IMR-90 (cell line): ENCODE data around the gene ROCK2. TPM values are rescaled to one million over a fixed set of nuclear protein-coding genes. Genes with fewer than 3 reads are reported as not detected.

Experiments
- ATAC-seq: fragments of 200-7000 bp; cut with Tn5 transposase; 2 replicates; pipeline ENCODE4 v1.9.1; 2020; ENCODE audit warnings: low read depth, mild to moderate bottlenecking, moderate library complexity
- BruUV-seq: library from RNA; stranded (reverse); fragments of 400-500 nt; replicated peaks from 2 replicates; lab custom pipeline; 2021; lab: Mats Ljungman, UMichigan
- CTCF ChIA-PET: fragments of 300-600 bp; formaldehyde crosslinking; extraction: SDS; loops from one replicate; lab custom pipeline; 2021; ENCODE audit warnings: antibody characterized with exemption; lab: Yijun Ruan, JAX
- POLR2A ChIA-PET: fragments of 300-600 bp; sonication (Branson Sonifier 250); formaldehyde crosslinking; loops from one replicate; lab custom pipeline; 2022; ENCODE audit warnings: antibody characterized with exemption; ENCODE audit not compliant: unreplicated experiment; lab: Charles Lee
- DNase-seq: peaks from one replicate; pipeline ENCODE4 v3.0.0; 2013
- H2AFZ ChIP-seq: replicated peaks from 2 replicates; pipeline ENCODE3; 2013; ENCODE audit warnings: low read length, mild to moderate bottlenecking; ENCODE audit not compliant: poor library complexity
- H2AK5ac ChIP-seq: 2 replicates; pipeline ENCODE4 v1.6.1; 2013; ENCODE audit warnings: low read depth, low read length, inconsistent platforms
- H2AK9ac ChIP-seq: replicated peaks from 2 replicates; pipeline ENCODE3; 2013; ENCODE audit warnings: mild to moderate bottlenecking, low read depth, low read length, moderate library complexity; ENCODE audit not compliant: poor library complexity
- H2BK120ac ChIP-seq: 2 replicates; pipeline ENCODE4 v1.6.1; 2013; ENCODE audit warnings: low read depth, low read length, inconsistent platforms
- H2BK15ac ChIP-seq: 3 replicates; pipeline ENCODE4 v1.6.1; 2013; ENCODE audit warnings: low read depth, low read length, inconsistent platforms
- H2BK20ac ChIP-seq: 2 replicates; pipeline ENCODE4 v1.6.1; 2013; ENCODE audit warnings: low read depth, mild to moderate bottlenecking, inconsistent platforms, low read length, moderate library complexity
- H2BK5ac ChIP-seq: 2 replicates; pipeline ENCODE4 v1.6.1; 2013; ENCODE audit warnings: mild to moderate bottlenecking, low read depth, low read length, inconsistent platforms; ENCODE audit not compliant: poor library complexity, severe bottlenecking
- H3K14ac ChIP-seq: replicated peaks from 2 replicates; pipeline ENCODE4 v1.6.1; 2013; ENCODE audit warnings: low read depth, low read length, inconsistent platforms
- H3K18ac ChIP-seq: 2 replicates; pipeline ENCODE4 v1.6.1; 2013; ENCODE audit warnings: low read depth, low read length, control low read depth
- H3K23ac ChIP-seq: 2 replicates; pipeline ENCODE4 v1.6.1; 2013; ENCODE audit warnings: low read depth, low read length, inconsistent platforms
- H3K27ac ChIP-seq: 2 replicates; pipeline ENCODE4 v1.5.1; 2013; ENCODE audit warnings: mild to moderate bottlenecking, control low read depth, low read length; ENCODE audit not compliant: insufficient read depth
- H3K27me3 ChIP-seq: 2 replicates; pipeline ENCODE4 v1.6.1; 2013; ENCODE audit warnings: low read length; ENCODE audit not compliant: control insufficient read depth, insufficient read depth
- H3K36me3 ChIP-seq: 2 replicates; pipeline ENCODE4 v1.6.1; 2013; ENCODE audit warnings: low read length, mixed read lengths; ENCODE audit not compliant: control insufficient read depth, insufficient read depth
- H3K4ac ChIP-seq: 2 replicates; pipeline ENCODE4 v1.6.1; 2013; ENCODE audit warnings: low read depth, low read length, inconsistent platforms
- H3K4me1 ChIP-seq: 2 replicates; pipeline ENCODE4 v1.6.1; 2013; ENCODE audit warnings: low read length, mixed read lengths; ENCODE audit not compliant: control insufficient read depth, insufficient read depth
- H3K4me2 ChIP-seq: 2 replicates; pipeline ENCODE4 v1.6.1; 2013; ENCODE audit warnings: low read depth, mild to moderate bottlenecking, control low read depth, low read length, moderate library complexity
- H3K4me3 ChIP-seq: 2 replicates; pipeline ENCODE4 v1.5.1; 2013; ENCODE audit warnings: low read depth, mild to moderate bottlenecking, control low read depth, low read length, moderate library complexity; ENCODE audit not compliant: insufficient read depth
- H3K56ac ChIP-seq: 2 replicates; pipeline ENCODE4 v1.6.1; 2013; ENCODE audit warnings: low read length, inconsistent platforms; ENCODE audit not compliant: insufficient read depth; ENCODE audit errors: extremely low read depth
- H3K79me1 ChIP-seq, 2 experiments: 2 replicates each; pipeline ENCODE4 v1.6.1; 2013; ENCODE audit warnings: low read length in 2 of 2, inconsistent platforms in 1 of 2, low read depth in 1 of 2
- H3K9ac ChIP-seq: 2 replicates; pipeline ENCODE4 v1.6.1; 2013; ENCODE audit warnings: low read depth, low read length, control low read depth
- H3K9me1 ChIP-seq: 2 replicates; pipeline ENCODE4 v1.6.1; 2013; ENCODE audit warnings: low read length, inconsistent platforms; ENCODE audit not compliant: insufficient read depth
- H3K9me3 ChIP-seq: 2 replicates; pipeline ENCODE4 v1.6.1; 2013; ENCODE audit warnings: low read length; ENCODE audit not compliant: control insufficient read depth, insufficient read depth
- H4K20me1 ChIP-seq: 2 replicates; pipeline ENCODE4 v1.6.1; 2013; ENCODE audit warnings: low read length, inconsistent platforms; ENCODE audit not compliant: insufficient read depth
- H4K5ac ChIP-seq: 2 replicates; pipeline ENCODE4 v1.6.1; 2013; ENCODE audit warnings: mild to moderate bottlenecking, low read depth, low read length, control low read depth
- H4K8ac ChIP-seq, 2 experiments: 2 replicates each; pipeline ENCODE4 v1.6.1; 2013; ENCODE audit warnings: low read depth in 2 of 2, low read length in 2 of 2, control low read depth in 1 of 2, inconsistent platforms in 1 of 2
- H4K91ac ChIP-seq: 2 replicates; pipeline ENCODE4 v1.6.1; 2013; ENCODE audit warnings: low read depth, low read length, inconsistent platforms; ENCODE audit not compliant: insufficient read depth
- CEBPB ChIP-seq: IDR thresholded peaks from 2 replicates; pipeline ENCODE4 v1.6.1; 2012; ENCODE audit warnings: low read depth, low read length, improper control_type of control experiment
- CHD1 ChIP-seq: IDR thresholded peaks from 2 replicates; pipeline ENCODE4 v1.6.1; 2012; ENCODE audit warnings: low read depth, low read length, improper control_type of control experiment
- MAZ ChIP-seq: IDR thresholded peaks from 2 replicates; pipeline ENCODE4 v1.6.1; 2012; ENCODE audit warnings: low read depth, mild to moderate bottlenecking, low read length, improper control_type of control experiment, moderate library complexity, borderline replicate concordance
- POLR2A ChIP-seq: IDR thresholded peaks from 2 replicates; pipeline ENCODE4 v1.6.1; 2012; ENCODE audit warnings: mild to moderate bottlenecking, low read depth, low read length
- RCOR1 ChIP-seq: IDR thresholded peaks from 2 replicates; pipeline ENCODE4 v1.6.1; 2012; ENCODE audit warnings: mild to moderate bottlenecking, low read length, improper control_type of control experiment; ENCODE audit not compliant: insufficient replicate concordance
- WGBS, 2 experiments: methylation state at CpG; one replicate each; pipeline versions ENCODE4 v1.1.5 to v1.1.7; 2013; ENCODE audit warnings: missing lambda C conversion rate in 2 of 2; ENCODE audit not compliant: insufficient read length in 1 of 2; ENCODE audit errors: extremely low coverage in 2 of 2; 5-methylcytosine and 5-hydroxymethylcytosine counted together
- dilution Hi-C: fragments of 300-500 bp; cut with HindIII; formaldehyde crosslinking; loops from one replicate; pipeline ENCODE4 v1.14.3; 2018; ENCODE audit warnings: low sequenced_read_pairs; ENCODE audit not compliant: unreplicated experiment
- in situ Hi-C: fragments of 300-500 bp; cut with MboI; formaldehyde crosslinking; loops from 3 replicates; pipeline ENCODE4 v1.14.3; 2019; ENCODE audit warnings: low sequenced_read_pairs, inconsistent platforms, mixed read lengths
- intact Hi-C: fragments of 100-400 bp; cut with micrococcal nuclease; formaldehyde crosslinking; loops from 2 replicates; pipeline ENCODE4 v1.10.0; 2022
- polyA plus RNA-seq, 3 experiments: library from polyadenylated mRNA; depleted of rRNA; stranded (reverse); fragments of >200 nt; gene quantifications; 2 replicates each; pipeline ENCODE4 v1.2.3, GENCODE V29; 2012; ENCODE audit warnings: low replicate concordance in 1 of 3
- total RNA-seq: library from RNA; depleted of rRNA; stranded (reverse); fragments of >200 nt; gene quantifications from 2 replicates; pipeline ENCODE4 v1.2.3, GENCODE V29; 2012

ROCK2 gene
- total and polyA plus RNA-seq, 2 of the 4 experiments (the other 2 are of a cell fraction) = 9.0 to 28.3 TPM

DNA sequence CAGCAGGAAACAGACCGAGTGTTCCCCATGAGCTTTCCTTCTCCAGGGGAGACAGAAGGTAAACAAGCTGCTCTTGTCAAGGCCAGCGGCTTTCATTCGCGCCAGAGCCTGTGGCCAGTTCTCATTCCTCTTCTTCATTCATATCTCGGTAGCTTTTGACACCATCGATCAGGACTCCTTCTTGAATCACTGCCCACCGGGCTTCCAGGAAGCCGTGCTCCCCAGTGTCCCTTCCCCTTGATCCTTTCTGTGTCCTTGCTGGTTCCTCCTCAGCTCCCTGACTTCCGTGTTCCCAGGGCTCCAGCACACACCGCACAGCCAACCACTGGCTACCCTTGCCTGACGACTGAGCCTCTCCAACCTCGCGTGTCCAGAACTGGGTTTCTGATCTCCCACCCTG, 175.1 kb downstream of the ROCK2 start:
- no peak overlapping the region for H3K4me3 ChIP-seq
- DNase-seq (no peak), ATAC-seq (no peak)
- no peak overlapping the region for H3K27ac ChIP-seq
- WGBS, 2 experiments = 88% methylated on average over 6 of the region's 13 CpGs; no CpG with 5 or more reads in 1 of the 2 experiments
- H3K23ac ChIP-seq = no peak overlapping the region
- H2AK9ac ChIP-seq = peak overlapping the region; percentile 81
- no peak overlapping the region for H4K8ac ChIP-seq
- dilution Hi-C loops = no loop called here
- H2BK15ac ChIP-seq = no peak overlapping the region; the same call in 2 of the 3 replicates
- 0 out of 2 replicates have a peak overlapping the region, but pooled peaks have one; percentile 2 for H3K14ac ChIP-seq
- ChIA-PET CTCF (no interaction called here), POLR2A (no interaction called here)
- H4K5ac ChIP-seq = no peak overlapping the region
- in situ Hi-C loops = no loop called here
- no peaks in the 10 kb centered on the region for H3K79me1 ChIP-seq
- H3K9me3 ChIP-seq = no peaks in the 10 kb centered on the region
- H2BK5ac ChIP-seq = no peak overlapping the region
- no peak overlapping the region; the same call in 1 of the 2 replicates for H3K4ac ChIP-seq
- no peak overlapping the region for H3K9ac ChIP-seq
- no peak overlapping the region for H3K18ac ChIP-seq
- intact Hi-C loops = no loop called here
- H3K4me1 ChIP-seq = peaks cover 3% of the 10 kb centered on the region; the same call in 1 of the 2 replicates
- no peak overlapping the region for H2BK20ac ChIP-seq
- H3K4me2 ChIP-seq = no peak overlapping the region
- no peaks in the 10 kb centered on the region for H3K36me3 ChIP-seq
- no peak overlapping the region for H4K91ac ChIP-seq
- TF ChIP-seq POLR2A (no peak), RCOR1 (no peak), MAZ (no peak), CHD1 (no peak), CEBPB (no peak)
- H3K27me3 ChIP-seq = no peaks in the 10 kb centered on the region
- no peak overlapping the region for H2BK120ac ChIP-seq
- no TSS peak for BruUV-seq
- no peak overlapping the region for H3K56ac ChIP-seq
- no peaks in the 10 kb centered on the region for H4K20me1 ChIP-seq
- no peak overlapping the region for H2AFZ ChIP-seq
- peaks cover 9% of the 10 kb centered on the region for H3K9me1 ChIP-seq
- H2AK5ac ChIP-seq = peak overlapping the region; percentile 43; the same call in 1 of the 2 replicates
